IPS DF 4.7 (cell line): ENCODE results near the gene PPIP5K2.
"Not testable (repeated sequence)": the region's sequence is repeated elsewhere in the genome, so short reads cannot be mapped to it uniquely, and the experiment has no call there.

Experiments
- DNase-seq: peaks from one replicate; pipeline ENCODE4 v3.0.0-alpha.2; 2013; ENCODE audit warnings: low spot score; ENCODE audit errors: extremely low read depth

The PPIP5K2 gene

DNA sequence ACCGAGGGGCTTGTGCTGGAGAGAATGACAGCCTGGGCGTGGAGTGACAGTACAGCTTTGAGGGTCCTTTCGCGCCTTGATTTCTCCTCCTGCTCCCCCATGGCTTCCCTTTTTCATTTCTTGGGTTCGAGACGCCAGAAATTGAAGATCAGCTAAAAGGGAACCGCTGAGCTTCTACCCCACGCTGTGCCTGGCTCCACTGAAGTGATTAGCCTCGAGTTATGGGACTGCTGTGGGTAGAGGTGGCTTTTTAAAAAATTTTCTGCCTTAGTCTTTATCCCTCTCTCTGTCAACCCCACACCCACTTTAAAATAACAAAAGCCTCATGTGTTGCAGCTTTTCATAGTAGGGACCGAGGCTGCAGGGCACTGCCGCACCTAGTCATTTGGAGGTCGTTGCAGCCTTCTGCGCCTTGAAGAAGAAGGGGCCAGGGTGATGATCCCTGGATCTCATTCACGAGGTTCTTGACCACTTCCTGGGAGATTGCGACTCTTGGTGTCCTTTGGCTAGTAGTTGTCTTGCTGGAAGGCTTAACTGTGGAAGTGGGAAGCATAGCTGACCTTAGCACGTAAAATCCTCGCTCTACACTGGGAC is 603 bp downstream of the PPIP5K2 start:
- DNase-seq = no peak

- DNase-seq = no peak
These were observed 2.1 kb downstream of the PPIP5K2 start for GRCh38 chr5:103122242-103122641.

DNA sequence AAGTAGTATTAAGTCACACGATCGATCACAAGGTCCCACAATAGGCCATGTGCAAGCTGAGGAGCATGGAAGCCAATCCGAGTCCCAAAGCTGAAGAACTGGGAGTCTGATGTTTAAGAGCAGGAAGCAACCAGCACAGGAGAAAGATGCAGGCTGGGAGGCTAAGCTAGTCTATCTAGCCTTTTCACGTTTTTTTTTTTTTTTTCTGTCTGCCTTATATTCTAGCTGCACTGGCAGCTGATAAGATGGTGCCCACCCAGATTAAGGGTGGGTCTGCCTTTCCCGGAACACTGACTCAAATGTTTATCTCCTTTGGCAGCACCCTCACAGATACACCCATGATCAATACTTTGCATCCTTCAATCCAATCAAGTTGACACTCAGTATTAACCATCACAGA is 6.5 kb downstream of the PPIP5K2 start:
- no peak for DNase-seq

DNA sequence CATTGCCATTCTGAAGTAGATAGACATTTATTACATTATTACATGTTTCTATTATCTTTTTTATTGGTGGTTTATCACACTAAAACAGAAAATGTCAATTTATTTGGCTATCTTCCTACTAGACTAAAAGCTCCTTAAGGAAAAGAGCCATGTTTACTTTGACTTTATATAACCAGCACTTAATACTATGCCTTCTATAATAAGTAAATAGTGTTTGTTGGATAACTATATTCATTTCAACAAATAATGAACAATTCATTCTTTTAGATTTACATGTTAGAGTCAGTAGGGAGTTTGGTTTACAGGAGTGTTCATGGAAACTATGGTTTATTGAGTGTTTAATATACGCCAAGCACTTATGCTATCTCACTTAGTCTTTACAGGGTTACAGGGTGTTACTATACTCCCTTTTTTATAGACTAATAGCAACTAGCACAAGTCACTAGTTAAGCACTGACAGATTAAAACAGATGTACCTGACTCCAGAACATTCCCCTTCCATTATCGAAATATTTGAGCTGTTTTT is 7.3 kb downstream of the PPIP5K2 start:
- no peak for DNase-seq

GRCh38 chr5:103128202-103128601 is 8.1 kb downstream of the PPIP5K2 start:
- no peak for DNase-seq

- no peak for DNase-seq
These were observed 12.6 kb downstream of the PPIP5K2 start for GRCh38 chr5:103132684-103133083.

DNA sequence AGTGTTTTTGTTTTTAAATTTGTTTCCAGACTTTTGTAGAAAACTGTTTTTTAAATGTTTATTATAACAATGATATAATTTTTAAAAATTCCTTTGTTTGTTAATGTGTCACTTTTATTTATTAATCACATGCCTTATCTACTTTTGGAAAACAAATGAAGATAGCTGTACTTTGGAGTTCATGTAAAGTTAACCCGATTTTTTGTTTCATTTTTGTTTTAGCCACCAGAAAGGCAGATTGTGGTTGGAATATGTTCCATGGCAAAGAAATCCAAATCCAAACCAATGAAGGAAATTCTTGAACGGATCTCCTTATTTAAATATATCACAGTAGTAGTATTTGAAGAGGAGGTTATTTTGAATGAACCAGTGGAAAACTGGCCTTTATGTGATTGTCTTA is 13.1 kb downstream of the PPIP5K2 start:
- no peak for DNase-seq

DNA sequence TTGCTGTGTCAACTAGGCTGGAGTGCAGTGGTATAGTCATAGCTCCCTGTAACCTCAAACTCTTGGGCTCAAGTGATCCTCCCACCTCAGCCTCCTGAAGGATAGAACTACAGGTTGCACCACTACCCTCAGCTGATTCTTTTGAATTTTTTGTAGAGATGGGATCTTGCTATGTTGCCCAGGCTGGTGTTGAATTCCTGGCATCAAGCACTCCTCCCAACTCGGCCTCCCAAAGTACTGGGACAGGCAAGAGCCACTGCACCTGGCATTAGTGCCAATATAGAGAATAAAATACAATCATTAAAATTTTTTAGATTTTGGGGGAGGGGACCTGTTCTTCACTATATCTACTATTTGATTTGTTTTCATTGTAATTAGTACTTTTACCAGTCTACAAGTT is 15.4 kb downstream of the PPIP5K2 start:
- DNase-seq = no peak

- no peak for DNase-seq
These were observed 18.1 kb downstream of the PPIP5K2 start for GRCh38 chr5:103138202-103138690.

DNA sequence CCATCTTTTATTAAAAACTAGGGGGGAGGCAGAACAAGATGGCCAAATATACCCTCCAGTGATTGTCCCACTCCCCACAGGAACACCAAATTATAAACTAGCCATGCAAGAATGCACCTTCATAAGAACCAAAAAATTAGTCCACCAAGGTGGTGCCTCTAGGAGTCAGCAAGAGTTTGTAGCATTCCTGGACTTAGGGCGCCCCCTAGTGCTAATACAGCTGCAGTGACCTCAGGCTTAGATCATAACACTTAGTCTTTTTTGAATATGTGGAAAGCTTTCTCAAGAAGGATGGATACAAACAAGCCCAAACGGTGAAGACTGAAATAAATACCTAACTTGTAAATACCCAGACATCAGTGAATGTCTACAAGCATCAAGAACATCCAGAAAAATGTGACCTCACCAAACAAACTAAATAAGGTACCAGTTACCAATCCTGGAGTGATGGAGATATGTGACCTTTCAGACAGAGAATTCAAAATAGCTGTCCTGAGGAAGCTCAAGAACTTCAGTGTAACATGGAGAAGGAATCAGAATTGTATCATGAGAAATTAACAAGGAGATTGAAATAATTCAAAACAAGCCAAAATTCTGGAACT is 19.3 kb downstream of the PPIP5K2 start:
- no peak for DNase-seq

- not testable (repeated sequence) for DNase-seq
These were observed 22.0 kb downstream of the PPIP5K2 start for GRCh38 chr5:103142132-103142531.

DNA sequence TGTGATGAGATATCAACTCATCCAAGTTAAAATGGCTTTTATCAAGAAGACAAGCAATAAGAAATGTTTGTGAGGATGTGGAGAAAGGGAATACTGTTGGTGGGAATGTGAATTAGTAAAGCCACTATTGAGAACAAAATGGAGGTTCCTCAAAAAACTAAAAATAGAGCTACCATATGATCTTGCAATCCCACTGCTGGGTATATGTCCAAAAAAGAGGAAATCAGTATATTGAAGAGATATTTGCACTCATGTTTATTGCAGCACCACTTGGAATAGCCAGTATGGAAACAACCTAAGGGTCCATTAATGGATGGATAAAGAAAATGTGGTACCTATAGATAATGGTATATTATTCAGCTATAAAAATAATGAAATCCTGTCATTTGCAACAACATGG is 25.1 kb downstream of the PPIP5K2 start:
- DNase-seq = no peak

- no peak for DNase-seq
These were observed 28.1 kb downstream of the PPIP5K2 start for GRCh38 chr5:103148213-103148612.

- DNase-seq = no peak
These were observed 31.1 kb downstream of the PPIP5K2 start for GRCh38 chr5:103151156-103151555.

DNA sequence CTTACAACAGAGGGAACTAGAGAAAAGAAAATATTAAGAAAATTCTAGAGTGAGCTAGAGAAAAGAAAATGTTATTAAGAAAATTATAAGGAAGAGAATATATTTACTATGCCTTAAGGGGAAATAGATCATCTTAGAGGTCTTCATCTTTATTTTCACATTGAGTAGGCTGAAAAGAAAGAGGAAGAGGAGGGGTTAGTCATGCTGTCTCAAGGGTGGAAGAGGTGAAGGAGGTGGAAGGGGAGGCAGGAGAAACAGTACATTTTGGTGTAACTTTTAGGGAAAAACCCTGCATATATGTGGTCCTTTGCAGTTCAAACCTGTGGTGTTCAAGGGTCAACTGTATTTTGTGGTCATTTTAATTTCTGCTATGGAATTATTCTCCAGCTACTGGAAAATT is 46.6 kb downstream of the PPIP5K2 start:
- no peak for DNase-seq

GRCh38 chr5:103174147-103174546 is 54.0 kb downstream of the PPIP5K2 start:
- DNase-seq = no peak

GRCh38 chr5:103177543-103177942 is 57.4 kb downstream of the PPIP5K2 start:
- DNase-seq = no peak

- no peak for DNase-seq
These were observed 58.1 kb downstream of the PPIP5K2 start for GRCh38 chr5:103178167-103178566.

GRCh38 chr5:103186152-103186551 is 66.1 kb downstream of the PPIP5K2 start:
- no peak for DNase-seq

GRCh38 chr5:103188436-103188835 is 68.3 kb downstream of the PPIP5K2 start:
- no peak for DNase-seq

GRCh38 chr5:103203226-103203625 is 83.1 kb downstream of the PPIP5K2 start:
- no peak for DNase-seq

DNA sequence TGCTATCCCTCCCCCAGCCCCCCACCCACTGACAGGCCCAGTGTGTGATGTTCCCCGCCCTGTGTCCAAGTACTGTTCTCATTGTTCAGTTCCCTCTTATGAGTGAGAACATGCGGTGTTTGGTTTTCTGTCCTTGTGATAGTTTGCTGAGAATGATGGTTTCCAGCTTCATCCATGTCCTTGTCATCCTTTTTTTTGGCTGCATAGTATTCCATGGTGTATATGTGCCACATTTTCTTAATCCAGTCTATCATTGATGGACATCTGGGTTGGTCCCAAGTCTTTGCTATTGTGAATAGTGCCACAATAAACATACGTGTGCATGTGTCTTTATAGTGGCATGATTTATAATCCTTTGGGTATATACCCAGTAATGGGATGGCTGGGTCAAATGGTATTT is 84.9 kb downstream of the PPIP5K2 start:
- not testable (repeated sequence) for DNase-seq
